ENCODE results near the gene MYH9. TPM values are rescaled to one million over a fixed set of nuclear protein-coding genes. Genes with fewer than 3 reads are reported as not detected.

Gene MYH9
- total RNA-seq, 4 donors from 2014 or later: 216 to 339 (median 246) TPM

GRCh38 chr22:36285017-36285416, 102.8 kb downstream of the MYH9 start:
- Histone ChIP-seq H3K27me3 (no peaks in the 10 kb centered on the region), H3K9me3 (no peaks in the 10 kb centered on the region), H3K4me3 (no peak overlapping the region), H3K36me3 (peaks cover 65 to 100% (median 87%) of the 10 kb centered on the region in 3 donors), H3K4me1 (peaks cover 0 to 51% (median 7%) of the 10 kb centered on the region in 3 donors), H3K27ac (peak overlapping the region in 3 of 4 donors; percentile 70 to 76 (median 72))
- no peak for TF ChIP-seq POLR2A (IDR thresholded peaks at IDR 0.05)
- no peak for TF ChIP-seq CTCF (IDR thresholded peaks at IDR 0.05)
- no peak for DNase-seq
- WGBS, 2 donors: 67 to 72% methylated on average over 1 to 7 of the region's 12 CpGs
- intact Hi-C loops (cut with DNase I): no loop called here

DNA sequence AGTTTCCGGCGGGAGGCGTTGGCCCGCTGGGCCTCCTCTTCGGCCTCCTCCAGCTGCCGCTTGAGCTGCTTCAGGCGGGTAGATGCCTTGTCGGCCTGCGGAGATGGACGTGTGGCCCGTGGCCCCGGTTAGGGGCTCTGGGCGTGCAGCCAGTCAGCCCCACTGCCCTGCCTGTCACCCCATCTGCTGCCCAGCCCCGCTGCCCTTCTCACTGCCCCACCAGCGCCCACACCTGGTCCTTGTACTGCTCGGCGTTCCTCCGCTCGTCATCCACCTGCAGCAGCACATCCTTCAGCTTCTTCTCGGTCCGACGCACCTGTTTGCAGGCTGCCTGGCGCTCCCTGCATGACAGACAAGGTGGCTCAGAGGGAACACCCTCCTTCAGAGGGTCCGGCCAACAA, 103.6 kb downstream of the MYH9 start:
- TF ChIP-seq POLR2A (IDR thresholded peaks at IDR 0.05) (no peak), CTCF (IDR thresholded peaks at IDR 0.05) (no peak)
- WGBS, 2 donors: 92 to 94% methylated on average over 10 to 22 of the region's 24 CpGs
- H3K4me3 ChIP-seq: no peak overlapping the region
- H3K27me3 ChIP-seq: no peaks in the 10 kb centered on the region
- peaks cover 0 to 49% (median 7%) of the 10 kb centered on the region in 3 donors for H3K4me1 ChIP-seq
- DNase-seq: no peak
- intact Hi-C loops (cut with DNase I): no loop called here
- no peaks in the 10 kb centered on the region for H3K9me3 ChIP-seq
- peak overlapping the region in 1 of 4 donors; percentile 72 for H3K27ac ChIP-seq
- H3K36me3 ChIP-seq: peaks cover 57 to 99% (median 79%) of the 10 kb centered on the region in 3 donors

- no peak for DNase-seq
- WGBS, 2 donors: 80 to 84% methylated on average over 11 to 12 of the region's 24 CpGs
- Histone ChIP-seq H3K36me3 (peaks cover 42 to 83% (median 61%) of the 10 kb centered on the region in 3 donors), H3K27me3 (no peaks in the 10 kb centered on the region), H3K27ac (peak overlapping the region in 2 of 4 donors; percentile 21 to 24), H3K9me3 (no peaks in the 10 kb centered on the region), H3K4me3 (no peak overlapping the region), H3K4me1 (peaks cover 0 to 41% (median 12%) of the 10 kb centered on the region in 3 donors)
- TF ChIP-seq CTCF (IDR thresholded peaks at IDR 0.05) (no peak), POLR2A (IDR thresholded peaks at IDR 0.05) (no peak)
- intact Hi-C loops (cut with DNase I): no loop called here
Observed at GRCh38 chr22:36282328-36282831, 105.4 kb downstream of the MYH9 start.

DNA sequence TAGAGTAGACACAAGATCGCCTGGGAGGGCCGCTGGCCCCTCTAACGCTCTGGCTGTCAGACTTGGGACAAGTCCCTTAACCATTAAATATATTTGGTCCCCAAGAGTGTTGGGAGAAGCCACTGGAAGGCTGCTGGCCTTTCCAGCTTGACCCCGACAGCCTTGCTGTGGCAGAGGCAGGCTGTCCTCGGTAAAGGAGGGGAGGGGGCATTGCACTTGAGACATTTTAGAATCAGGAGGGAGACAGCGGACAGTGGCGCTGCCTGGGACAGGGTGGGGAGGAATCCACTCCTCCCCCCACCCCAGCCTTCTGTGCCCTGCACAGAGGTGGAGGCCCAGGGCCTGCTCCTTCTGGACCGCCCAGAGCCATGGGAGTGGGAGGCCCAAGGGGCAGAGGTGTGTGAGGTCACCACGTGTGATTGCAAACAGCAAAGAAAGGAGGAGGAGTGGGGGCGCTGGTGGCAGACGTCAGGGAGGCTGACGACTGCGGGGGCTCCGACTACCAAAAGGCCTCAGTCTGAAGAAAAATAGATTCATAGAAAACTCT, 105.9 kb downstream of the MYH9 start:
- Histone ChIP-seq H3K4me3 (no peak overlapping the region), H3K27ac (peak overlapping the region in 1 of 4 donors; percentile 21), H3K27me3 (no peaks in the 10 kb centered on the region), H3K4me1 (peaks cover 0 to 38% (median 14%) of the 10 kb centered on the region in 3 donors), H3K36me3 (peaks cover 42 to 77% (median 56%) of the 10 kb centered on the region in 3 donors), H3K9me3 (no peaks in the 10 kb centered on the region)
- no peak for DNase-seq
- TF ChIP-seq CTCF (IDR thresholded peaks at IDR 0.05) (no peak), POLR2A (IDR thresholded peaks at IDR 0.05) (no peak)
- 78 to 85% methylated on average over 10 to 14 of the region's 14 CpGs for WGBS, 2 donors
- intact Hi-C loops (cut with DNase I): no loop called here

DNA sequence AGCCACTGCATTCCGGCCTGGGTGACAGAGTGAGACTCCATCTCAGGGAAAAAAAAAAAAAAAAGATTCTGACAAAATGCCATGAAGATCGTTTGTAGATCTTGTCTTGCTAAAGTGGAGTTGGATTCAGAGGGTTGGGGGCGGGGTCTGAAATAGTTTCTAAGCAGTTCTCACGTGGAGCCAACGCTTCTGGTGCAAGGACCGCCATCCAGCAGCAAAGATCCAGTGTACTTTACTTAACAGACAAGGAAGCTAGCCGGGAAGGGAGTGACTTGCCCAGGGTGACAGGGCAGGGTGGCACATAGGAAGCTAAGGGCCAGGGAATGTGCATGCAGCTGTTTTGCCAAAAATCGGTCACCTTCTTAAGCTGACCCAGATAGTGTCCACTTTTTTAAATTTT, 107.4 kb downstream of the MYH9 start:
- no peak overlapping the region for H3K4me3 ChIP-seq
- 58 to 81% methylated on average over 8 of the region's 8 CpGs for WGBS, 2 donors
- no peaks in the 10 kb centered on the region for H3K9me3 ChIP-seq
- peak overlapping the region in 1 of 4 donors; percentile 57 for H3K27ac ChIP-seq
- peaks cover 32 to 63% (median 43%) of the 10 kb centered on the region in 3 donors for H3K36me3 ChIP-seq
- H3K4me1 ChIP-seq: peaks cover 0 to 23% (median 7%) of the 10 kb centered on the region in 3 donors
- DNase-seq: no peak
- TF ChIP-seq POLR2A (IDR thresholded peaks at IDR 0.05) (no peak), CTCF (IDR thresholded peaks at IDR 0.05) (no peak)
- intact Hi-C loops (cut with DNase I): no loop called here
- no peaks in the 10 kb centered on the region for H3K27me3 ChIP-seq

Data from esophagus squamous epithelium (tissue), 5 donors.